Suppressor macrophage treated with lipopolysaccharide for 1 hour (primary cell): ENCODE results near the gene RSL24D1.

Experiments
- DNase-seq, 3 donors: peaks; one replicate each; pipeline ENCODE4 v3.0.0-alpha.2; 2020 to 2022

Gene RSL24D1

DNA sequence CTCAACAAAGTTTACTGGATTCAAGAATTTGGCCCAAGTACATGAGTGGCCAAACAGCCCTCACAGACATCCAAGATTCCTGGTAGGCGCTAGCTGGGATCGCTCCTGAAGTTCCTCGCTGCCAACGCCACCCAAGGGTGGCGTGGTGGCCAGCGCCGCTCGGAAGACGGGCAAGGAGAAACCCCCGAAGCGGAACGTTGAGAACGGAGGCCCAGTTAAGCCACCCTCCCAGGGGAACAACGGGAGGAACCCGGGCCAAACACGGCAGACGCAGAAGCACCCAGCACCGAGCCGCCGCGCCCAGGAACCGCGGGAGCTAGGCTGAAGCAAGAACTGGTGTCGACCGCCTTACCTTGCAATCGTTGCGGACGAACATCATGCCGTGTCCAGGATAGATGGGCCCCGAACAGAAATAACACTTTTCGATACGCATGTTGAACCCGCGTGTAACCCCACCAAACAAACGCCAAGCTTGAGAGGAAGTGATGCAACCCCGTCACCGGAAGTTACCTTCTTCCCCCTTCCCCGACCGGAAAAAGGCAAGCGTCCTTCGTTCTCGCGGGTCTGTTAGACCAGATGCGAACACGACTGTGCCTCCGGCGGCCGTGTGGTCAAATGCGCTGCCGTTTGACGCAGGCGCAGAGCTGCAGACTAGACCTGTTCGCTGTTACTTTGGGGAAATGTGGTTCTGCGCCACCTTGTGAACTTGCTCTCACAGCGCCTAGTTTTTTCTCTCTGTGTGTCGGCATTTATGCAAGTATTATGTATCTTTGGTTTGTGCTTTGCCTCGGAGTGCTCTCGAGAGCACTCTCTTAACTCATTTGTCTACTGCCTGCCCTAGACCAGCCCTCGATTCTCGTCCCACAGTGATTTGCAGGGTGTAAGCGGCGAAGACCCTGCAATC, at the start of gene RSL24D1:
RSL24D1 (minus strand) TSS at position 484 of the 904 bp plus-strand sequence; CDS start at position 433, 51 bp downstream.
- DNase-seq, result peak; percentile 96 to 99 (median 98)

DNA sequence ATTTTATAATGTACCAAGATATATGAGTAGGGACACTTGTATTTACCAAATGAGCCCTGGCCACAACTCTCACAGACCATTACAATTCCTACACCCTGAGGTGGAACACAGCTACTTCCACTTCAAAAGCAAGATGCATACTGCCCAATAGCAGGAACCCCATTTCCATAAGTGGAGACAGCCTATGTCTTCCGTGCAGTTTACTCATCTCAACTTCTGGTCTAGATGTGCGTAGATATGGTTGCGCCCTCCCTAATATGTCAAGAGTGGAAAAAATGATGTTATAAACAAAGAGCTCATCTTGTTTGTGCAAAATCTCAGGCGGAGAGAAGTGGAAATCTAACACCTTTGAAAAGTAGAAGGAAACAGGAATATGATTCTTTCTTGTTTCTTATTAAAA, 48.3 kb upstream of the RSL24D1 start:
- DNase-seq, result no peak

DNA sequence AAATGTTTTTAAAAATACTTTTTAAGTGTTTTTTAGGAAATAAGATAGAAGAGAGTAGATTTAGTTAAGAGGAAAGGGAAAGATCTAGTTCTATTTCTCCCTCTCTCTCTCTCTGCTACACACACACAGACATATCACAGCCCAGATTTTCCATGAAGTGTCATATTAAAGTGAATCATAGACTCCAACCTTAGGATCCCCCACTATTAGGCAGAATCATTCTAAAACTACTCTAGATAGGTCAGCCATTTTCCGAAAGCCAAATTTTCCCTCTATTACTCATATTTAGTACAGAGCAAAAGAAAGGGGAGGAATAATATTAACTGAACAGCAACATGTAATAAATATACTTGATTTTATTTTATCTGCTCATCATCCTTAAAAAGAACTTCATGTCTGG, 45.1 kb upstream of the RSL24D1 start:
- DNase-seq, result peak; percentile 28 to 60 (median 53)

DNA sequence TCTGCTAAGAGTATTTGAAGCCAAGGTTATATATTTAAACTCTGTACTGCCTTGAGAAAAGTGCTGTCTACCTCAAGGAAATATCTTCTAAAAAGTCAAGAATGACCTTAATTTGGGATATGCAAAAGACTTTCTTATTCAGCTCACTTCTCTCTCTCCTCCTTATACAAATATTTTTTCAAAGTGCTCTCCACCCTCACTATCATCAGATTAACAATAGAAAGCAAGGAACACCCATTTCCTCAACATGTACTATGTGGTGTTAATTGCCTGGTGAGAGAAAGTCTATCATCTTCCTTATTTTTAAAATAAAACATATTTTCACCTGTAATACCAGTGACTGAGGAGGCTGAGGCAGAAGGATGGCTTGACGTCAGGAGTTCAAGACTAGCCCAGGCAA, 44.4 kb upstream of the RSL24D1 start:
- no peak for DNase-seq

DNA sequence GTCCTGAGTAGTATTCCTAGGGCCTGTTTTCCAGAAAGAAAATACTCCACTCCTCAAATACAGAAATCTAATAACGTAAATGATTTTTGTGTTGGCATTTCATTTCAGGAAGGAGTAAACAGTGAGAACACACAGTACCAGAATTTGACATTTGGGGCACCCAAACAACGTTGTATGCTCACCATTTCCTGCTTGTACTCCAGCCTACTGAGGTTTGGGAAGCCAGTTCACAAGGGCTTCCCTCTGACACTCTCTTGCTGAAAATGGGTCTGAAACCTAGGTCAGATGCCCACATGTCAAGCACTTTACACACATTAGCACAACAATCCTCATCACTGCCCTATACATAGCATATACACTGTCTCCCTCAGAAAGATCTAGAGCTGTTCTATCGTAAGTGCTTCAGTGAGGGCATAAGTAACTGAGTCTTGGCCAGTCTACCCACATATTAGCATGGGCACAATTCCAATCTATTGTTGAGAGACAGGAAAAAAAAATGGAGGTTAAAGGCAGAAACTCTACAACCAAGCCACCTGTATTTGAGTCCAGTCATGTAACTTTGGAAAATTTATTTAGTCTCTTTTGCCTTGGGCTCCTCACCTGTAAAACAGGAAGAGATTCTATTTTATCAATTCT, 43.5 kb upstream of the RSL24D1 start:
- DNase-seq, result no peak

DNA sequence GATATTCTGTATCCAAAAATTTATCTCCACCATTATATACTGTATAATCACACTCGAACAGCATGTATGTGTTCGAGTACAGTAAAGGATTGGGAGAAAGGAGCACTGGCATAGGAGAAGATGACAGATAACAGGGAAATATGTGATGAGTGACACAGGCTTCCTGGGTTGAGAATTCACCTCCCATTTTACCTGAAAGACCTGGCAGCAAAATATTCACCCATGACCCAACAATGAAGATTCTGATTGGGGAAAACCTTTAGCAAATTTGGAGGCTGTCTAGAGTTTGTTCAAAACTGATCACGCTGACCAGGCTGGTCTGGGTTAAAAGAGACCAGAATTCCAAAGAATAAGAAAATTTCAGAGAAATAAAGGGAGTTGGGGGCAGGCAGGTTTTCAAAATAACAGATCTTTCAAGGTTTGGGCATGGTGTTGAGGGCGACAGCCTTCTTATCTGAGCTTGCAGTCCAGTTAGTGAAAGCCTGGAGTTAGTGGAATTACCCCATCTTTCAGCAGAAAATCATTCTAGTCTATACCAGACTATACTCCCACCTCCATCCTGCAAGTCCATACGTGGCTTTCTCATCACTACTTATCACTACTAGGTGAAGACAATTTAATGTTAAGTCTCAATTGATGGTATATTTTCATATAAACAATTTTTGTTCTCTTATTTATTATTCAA, 42.8 kb upstream of the RSL24D1 start:
- DNase-seq, result no peak

DNA sequence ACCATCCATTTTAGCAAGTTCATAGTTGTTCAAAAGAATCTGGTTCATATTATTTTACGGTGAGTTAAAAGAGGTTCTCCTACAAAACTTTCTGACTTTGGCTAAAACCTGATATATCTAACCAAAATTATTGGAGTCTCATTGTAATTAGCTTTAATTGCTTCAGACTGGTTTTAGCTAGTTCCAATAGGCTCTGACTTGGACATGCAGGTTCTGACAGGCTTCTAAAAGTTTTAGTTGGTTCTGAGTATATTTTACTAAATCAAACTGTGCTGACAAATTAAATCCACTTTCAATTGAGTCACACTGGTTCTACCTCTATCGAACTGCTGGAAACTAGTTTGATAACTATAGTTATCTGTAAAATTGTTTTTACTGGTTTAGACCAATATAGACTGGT, 42.1 kb upstream of the RSL24D1 start:
- no peak for DNase-seq

DNA sequence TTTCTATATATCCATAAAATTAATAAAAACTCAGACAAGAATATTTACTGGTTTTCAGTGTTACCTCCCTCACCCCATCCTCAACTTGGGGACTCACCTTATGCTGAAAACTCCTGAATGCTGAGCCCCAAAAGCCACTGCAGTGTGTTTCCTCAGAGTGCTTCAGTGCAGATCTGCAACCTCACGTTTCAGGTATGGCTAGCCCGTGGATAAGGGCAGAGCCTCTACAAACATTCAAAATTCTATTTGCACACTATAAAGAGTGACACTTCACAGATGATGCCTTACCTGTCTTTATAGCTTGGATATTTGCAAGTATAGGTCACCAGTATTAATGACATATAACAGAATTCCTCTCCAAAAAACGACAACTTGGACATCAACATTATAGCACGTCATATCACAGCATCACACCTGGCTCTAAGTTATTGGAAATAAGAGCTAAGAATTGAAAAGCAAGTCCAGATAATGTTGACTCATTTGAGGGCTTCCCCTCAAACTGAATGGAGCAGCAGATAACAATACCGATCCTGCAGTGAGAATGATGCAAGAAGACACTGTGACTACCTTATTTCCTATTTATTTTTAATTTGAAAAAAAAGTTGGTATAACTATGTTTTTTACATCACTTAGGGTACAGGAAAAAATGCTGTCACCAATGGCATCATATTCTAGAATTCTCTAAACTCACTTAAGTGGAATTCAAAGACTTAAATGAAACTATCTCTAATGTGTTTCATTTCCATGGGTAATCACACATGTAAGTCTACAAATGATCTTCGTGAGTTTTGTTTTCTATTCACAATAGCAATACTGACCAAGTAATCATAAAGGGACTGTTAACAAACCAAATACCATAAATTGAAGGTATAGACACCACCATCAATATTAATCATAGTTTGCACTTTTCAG, 40.7 kb upstream of the RSL24D1 start:
- no peak for DNase-seq

DNA sequence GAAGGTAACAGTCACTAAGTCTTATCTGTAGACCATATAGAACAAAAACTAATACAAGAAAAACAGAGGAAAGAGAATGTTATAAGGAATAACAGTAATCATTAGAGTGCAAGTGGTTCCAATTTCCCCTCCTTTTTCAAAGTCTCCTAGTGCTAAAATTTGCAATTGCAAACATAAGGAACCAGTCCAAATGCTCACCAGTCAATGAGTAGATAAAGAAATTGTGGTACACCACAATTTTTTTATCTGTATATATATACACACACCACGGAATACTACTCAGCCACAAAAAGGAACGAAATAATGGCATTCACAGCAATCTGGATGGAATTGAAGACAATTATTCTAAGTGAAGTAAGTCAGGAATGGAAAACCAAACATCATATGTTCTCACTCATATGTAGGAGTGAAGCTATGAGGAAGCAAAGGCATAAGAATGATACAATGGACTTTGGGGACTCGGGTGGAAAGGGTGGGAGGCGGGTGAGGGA, 38.9 kb upstream of the RSL24D1 start:
- no peak for DNase-seq

DNA sequence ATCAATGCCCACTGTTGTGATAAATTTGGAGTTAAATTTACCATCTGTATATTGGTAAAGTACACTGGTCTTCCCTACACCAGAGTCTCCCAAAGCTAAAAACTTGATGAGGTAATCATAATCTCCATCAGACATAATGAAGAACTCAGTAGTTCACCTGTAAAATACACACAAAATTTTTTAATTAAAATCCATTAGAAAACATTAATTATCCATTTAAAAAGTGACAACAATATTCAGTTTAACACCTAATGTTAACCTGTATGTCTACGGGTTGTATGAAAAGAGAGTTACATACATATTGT, 38.0 kb upstream of the RSL24D1 start:
- no peak for DNase-seq

DNA sequence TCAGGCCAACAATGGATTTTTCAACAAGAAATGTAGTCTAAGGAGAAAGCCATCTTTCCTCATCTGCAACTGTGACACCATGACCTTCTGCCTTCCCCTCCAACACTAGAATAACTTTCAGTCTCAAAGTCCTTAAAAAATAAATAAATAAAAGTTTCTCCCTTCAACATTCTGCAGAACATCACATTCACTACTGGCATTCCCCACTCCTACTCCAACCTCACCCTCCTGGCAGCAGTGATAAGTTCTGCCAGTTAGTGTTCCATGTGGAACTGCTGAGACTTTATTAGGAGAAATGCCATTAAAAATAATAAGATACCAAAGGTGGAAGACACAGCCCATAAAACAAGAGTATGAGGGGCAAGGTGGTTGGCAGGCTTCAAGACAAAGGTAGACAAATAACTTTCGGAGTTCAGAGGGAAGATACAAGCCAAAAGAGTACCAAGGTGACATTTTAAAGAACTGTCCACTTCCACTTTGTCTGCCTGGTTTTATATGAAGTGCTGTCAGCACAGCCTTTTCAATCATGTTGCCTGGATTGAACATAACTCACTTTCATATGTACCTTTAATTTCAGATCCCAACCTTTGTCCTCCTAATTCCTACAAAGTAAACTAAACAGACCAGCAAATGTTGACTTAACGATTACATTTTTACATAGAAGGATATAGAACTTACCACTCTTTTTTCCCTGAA, 37.5 kb upstream of the RSL24D1 start:
- DNase-seq, result no peak

DNA sequence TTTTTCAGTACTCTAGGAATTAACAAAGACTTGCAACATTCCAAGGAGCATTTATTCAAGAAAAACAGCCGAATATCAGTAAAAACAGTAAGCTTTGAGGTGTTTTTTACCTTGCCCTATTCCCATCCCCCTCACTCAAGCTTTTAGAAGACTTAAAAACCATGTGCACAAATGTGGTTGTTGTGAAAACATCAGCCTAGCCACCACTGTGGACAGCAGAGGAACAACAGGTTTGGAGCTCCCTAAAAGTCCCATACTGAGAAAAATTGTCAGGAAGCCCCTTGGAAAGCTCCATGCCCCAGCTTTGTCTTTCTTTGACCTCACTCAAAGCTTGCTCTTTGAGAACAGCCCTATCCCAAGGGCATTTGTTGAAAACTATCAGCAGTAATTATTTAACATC, 34.7 kb upstream of the RSL24D1 start:
- DNase-seq, result no peak

DNA sequence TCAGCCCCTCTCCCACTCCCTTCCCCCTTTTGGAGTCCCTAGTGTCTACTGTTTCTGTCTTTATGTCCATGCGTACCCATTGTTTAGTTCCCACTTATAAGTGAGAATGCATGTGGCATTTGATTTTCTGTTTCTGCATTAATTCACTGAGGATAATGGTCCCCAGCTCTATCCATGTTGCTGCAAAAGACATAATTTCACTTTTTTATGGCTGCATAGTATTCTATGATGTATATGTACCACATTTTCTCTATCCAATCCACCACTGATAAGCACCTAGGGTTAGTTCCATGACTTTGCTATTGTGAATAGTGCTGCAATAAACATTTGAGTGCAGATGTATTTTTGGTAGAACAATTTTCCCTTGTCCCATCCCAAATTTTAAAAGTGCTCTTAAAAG, 34.2 kb upstream of the RSL24D1 start:
- no peak for DNase-seq

DNA sequence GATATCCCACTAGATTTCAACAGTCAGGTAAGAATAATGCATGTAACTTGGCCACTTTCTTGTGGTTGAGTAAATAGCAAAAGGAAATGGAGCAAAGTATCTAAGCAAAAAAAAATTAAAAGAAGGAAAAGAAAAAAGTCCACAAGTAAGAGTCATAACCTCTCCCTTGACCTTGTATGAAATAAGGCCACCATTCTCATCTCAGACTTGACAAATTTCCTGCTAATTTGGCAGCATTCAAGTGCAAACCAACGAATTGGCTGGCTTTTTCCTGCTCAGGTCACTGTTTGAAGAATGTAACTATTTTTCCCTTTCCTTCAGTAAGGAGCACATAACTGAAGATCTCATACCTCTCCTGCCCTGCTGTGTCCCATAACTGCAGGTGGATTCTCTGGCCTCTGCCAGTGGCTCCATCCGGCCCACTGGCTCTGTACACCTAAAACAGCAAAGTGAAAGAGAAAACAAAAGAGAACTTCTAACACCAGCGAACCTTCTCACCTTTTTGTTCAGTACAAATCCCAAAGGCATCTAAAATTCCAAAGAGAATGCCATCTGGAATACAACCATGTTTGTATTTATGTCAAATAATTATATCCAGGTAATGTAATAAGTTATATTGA, 33.4 kb upstream of the RSL24D1 start:
- no peak for DNase-seq

DNA sequence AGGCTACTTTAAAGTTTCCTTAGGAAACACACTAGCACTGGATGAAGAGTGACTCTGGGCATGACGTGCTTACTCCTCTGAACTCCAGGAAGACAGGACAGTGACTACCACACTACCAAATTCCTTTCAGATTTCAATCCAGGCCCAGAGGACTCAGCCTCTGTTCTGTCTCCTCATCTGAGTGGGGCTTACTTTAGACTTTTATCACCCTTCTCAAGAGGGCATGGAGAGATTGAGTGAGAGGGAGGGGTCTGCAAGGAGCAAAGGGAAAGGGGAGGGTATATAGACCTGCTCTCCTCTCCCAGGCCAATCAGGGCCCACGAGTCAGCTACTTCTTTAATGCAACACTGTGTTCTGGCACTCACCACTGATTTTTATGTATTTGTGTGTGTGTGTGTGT, 29.4 kb upstream of the RSL24D1 start:
- no peak for DNase-seq

DNA sequence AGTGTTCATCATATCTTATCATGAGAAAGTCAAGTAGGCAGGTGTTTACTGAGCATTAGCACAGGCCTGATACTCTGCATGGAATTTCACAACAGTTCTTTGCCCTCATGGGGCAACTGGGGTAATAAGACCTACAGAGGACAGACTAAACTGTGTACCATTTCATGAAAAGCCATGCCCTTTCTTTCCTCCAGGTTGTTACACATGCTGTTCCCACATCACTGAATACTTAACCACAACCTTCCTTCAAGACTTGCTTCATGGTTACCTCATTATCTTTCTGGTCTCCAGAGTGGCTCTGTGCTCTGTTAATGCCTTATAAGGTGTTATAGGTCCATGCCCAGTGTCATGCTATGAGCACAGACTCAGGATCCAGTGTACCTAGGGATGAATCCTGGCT, 28.2 kb upstream of the RSL24D1 start:
- DNase-seq, result no peak

DNA sequence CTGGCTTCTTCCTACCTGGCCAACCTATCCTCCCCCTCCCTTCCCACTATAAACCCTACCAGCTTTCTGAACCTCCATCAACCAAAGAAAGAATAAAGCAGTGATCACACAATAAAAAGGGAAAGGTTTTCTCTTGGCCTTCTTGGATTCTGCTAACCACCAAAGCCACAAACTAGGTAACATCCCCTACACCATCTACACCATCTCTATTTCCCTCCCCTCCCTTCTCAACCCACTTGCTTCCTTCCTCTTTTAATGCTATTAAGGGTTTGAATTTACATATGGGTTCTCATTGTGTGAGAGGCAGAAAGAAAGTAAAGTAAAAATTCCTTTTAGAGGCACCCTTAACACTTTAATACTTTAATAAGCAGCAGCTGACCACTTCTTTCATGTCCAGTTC, 25.8 kb upstream of the RSL24D1 start:
- DNase-seq, result peak; percentile 29 to 49 (median 38)

DNA sequence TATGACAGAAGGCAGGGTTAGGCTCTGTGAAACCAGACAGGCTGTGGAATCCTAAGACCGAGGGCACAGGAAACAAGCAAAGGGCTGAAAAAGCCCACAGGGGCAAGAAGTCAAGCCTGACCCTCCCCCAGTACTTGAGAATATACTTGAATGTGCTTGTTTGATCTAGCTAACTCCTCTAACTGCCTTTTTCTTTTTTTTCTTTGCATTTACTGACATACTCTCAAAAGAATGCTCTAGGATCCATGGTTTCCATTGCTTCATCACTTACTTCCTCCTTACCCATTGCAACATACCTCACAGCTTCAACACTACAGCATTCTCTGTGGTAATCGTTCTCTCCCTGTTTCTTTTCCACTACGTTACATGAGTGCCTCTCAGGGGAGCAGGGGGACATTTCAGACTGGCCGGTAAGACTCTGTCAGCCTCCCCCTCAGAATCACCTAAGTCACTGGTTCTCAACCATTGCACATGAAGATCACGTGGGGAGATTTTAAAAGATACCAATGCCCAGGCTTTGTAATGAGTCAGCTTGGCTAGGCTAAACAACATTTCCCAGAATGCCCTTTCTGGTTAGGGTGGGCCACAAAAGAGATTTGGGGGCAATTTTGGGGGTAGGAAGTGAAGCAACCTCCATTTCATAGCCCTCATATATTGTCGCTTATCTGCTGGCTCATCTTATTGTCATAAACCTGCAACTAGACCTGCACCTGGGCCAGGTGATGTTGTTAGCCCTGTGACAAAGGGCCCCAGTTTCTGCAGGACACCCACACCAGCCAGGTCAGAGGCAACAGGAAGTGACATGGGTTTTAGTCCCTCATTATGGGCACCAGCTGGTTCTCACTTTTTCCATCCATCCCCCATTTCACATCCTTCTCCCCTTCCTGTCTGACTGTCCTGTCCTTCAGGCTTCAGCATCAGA, 24.6 kb upstream of the RSL24D1 start:
- peak; percentile 64 to 87 (median 85) for DNase-seq

DNA sequence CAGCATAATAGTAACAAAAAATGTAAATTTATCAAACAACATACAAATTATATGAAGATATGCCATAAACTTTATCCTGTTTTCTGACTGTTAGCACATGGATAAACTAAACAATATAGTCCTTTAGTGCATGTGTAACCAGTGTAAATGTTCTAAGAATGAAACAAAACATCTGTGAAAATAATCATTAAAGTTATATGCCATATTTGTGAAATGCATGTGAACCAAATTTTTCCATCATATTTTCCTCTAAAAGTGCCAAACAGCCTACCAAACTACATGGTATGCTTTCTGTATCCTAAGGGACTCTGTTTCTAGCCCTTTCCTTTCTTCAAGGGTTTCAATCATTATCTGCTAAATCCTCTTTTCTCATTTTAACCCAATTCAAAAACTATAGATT, 23.9 kb upstream of the RSL24D1 start:
- DNase-seq, result no peak

DNA sequence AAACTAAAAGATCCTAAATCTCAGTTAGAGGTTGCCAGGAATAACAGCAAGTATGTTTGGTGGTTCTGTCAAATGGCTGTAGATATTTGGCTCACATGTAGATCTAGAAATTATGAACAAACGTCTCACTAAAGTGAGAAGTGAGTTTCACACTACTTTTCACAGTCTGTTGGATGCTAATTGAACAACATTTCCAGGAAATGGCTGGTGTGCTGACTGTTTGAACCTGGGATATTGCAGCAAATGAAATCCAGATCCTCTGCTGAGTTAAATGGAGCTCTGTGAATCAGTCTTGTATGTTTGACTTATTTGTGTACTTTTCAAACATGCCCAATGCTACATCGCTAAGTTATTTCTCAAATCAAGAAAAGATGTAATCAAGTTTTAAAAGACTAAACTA, 21.3 kb upstream of the RSL24D1 start:
- no peak for DNase-seq
